HUES64 (cell line): ENCODE measurements around the gene ORC3. TPM values are rescaled to one million over a fixed set of nuclear protein-coding genes. Genes with fewer than 3 reads are reported as not detected.

Source experiments
- H3K27ac ChIP-seq: 2 replicates; pipeline ENCODE4 v1.7.0; 2013; ENCODE audit warnings: low read depth, low read length, inconsistent platforms
- H3K27me3 ChIP-seq: 2 replicates; pipeline ENCODE4 v1.6.1; 2013; ENCODE audit warnings: mild to moderate bottlenecking, low read length; ENCODE audit not compliant: insufficient read depth
- H3K36me3 ChIP-seq: 2 replicates; pipeline ENCODE4 v1.6.1; 2013; ENCODE audit warnings: mild to moderate bottlenecking, low read length; ENCODE audit not compliant: insufficient read depth
- H3K4me1 ChIP-seq: 2 replicates; pipeline ENCODE4 v1.6.1; 2013; ENCODE audit warnings: mild to moderate bottlenecking, low read length, moderate library complexity; ENCODE audit not compliant: insufficient read depth
- H3K4me3 ChIP-seq: 2 replicates; pipeline ENCODE4 v1.5.1; 2013; ENCODE audit warnings: mild to moderate bottlenecking, low read length, moderate library complexity
- H3K9ac ChIP-seq: 2 replicates; pipeline ENCODE4 v1.6.1; 2013; ENCODE audit warnings: mild to moderate bottlenecking, low read depth, low read length
- H3K9me3 ChIP-seq: 2 replicates; pipeline ENCODE4 v1.6.1; 2013; ENCODE audit warnings: low read depth, low read length; ENCODE audit not compliant: insufficient read depth
- WGBS: fragments of 150-250, 120-280 bp; methylation state at CpG from one replicate; pipeline ENCODE4 v1.1.7; 2013; ENCODE audit warnings: missing lambda C conversion rate; 5-methylcytosine and 5-hydroxymethylcytosine counted together
- polyA plus RNA-seq, 2 experiments: library from polyadenylated mRNA; stranded (reverse); fragments of 50-300 nt; gene quantifications; one replicate each; pipeline ENCODE4 v1.2.3, GENCODE V29; 2013

The ORC3 gene
- polyA plus RNA-seq (2013, experiment 1 of 2) = 56.6 TPM
- 59.2 TPM for polyA plus RNA-seq (2013, experiment 2 of 2)

- WGBS = under 1% methylated on average over 48 of the region's 49 CpGs
- Histone ChIP-seq H3K27ac (peak within 1 kb of the TSS; percentile 78), H3K4me1 (peaks cover 5% of the 10 kb centered on the region; the same call in 1 of the 2 replicates), H3K4me3 (peak within 1 kb of the TSS; percentile 80), H3K9ac (peak within 1 kb of the TSS; percentile 93), H3K27me3 (no peaks in the 10 kb centered on the region), H3K9me3 (no peaks in the 10 kb centered on the region), H3K36me3 (peaks cover 32% of the 10 kb centered on the region)
Observed at GRCh38 chr6:87589693-87590416, at the start of gene ORC3, which contains the start of gene RARS2. ORC3 (plus strand) TSS chr6:87590135; CDS start chr6:87590169, 34 bp downstream. RARS2 (minus strand) TSS chr6:87589987; CDS start chr6:87589957, 30 bp downstream.

- Histone ChIP-seq H3K9me3 (peaks cover 23% of the 10 kb centered on the region), H3K27me3 (no peaks in the 10 kb centered on the region), H3K9ac (no peak overlapping the region), H3K4me3 (no peak overlapping the region), H3K36me3 (peaks cover 82% of the 10 kb centered on the region), H3K27ac (no peak overlapping the region), H3K4me1 (no peaks in the 10 kb centered on the region)
- WGBS = over 99% methylated on average over 4 of the region's 4 CpGs
Observed at GRCh38 chr6:87540539-87540938, 49.4 kb upstream of the ORC3 start.

GRCh38 chr6:87541041-87541440 lies 48.9 kb upstream of the ORC3 start:
- Histone ChIP-seq H3K27ac (no peak overlapping the region), H3K27me3 (no peaks in the 10 kb centered on the region), H3K36me3 (peaks cover 87% of the 10 kb centered on the region), H3K9ac (no peak overlapping the region), H3K9me3 (peaks cover 23% of the 10 kb centered on the region), H3K4me3 (no peak overlapping the region), H3K4me1 (no peaks in the 10 kb centered on the region)
- 100% methylated on average over 1 of the region's 1 CpG for WGBS

GRCh38 chr6:87541744-87542143 lies 48.2 kb upstream of the ORC3 start:
- Histone ChIP-seq H3K4me1 (no peaks in the 10 kb centered on the region), H3K27ac (no peak overlapping the region), H3K27me3 (no peaks in the 10 kb centered on the region), H3K4me3 (no peak overlapping the region), H3K9ac (no peak overlapping the region), H3K9me3 (peaks cover 23% of the 10 kb centered on the region), H3K36me3 (peaks cover 93% of the 10 kb centered on the region)
- 94% methylated on average over 2 of the region's 2 CpGs for WGBS

DNA sequence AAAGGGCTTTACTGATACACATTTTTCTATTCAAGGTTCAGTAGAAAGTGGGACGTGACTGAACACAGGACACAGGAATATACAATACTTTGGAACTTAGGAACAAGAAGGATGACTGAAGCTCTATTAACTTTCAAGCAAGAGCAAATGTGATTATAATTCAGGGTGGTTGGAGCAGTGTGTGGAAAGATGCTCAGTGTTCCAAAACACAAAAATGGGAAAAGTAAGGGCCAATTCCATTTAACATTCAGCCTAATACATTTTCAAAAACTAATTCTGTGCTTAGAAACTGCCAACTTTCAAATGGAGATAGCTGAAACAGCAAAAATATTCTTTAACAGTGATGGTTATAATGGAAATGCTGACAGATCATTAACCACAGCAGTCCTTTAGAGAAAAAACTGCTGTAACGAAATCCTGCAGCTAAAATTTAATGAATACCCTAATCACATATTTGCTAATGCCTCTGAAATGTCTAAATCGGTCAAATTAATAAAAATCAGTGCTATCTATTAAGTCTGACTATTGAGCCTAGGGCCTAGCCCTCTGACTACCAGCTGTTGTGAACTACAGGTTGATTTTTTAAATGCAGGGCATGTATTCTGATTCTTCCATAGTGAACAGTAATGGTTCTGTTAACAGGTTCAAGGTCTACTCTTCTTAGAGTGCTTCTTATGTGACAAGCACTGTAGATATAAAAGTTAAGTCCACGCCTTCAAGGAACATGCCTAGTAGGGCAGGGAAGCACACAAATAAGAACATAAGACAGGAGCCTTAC lies 46.0 kb upstream of the ORC3 start:
- Histone ChIP-seq H3K9ac (no peak overlapping the region), H3K4me1 (no peaks in the 10 kb centered on the region), H3K27ac (no peak overlapping the region), H3K36me3 (peaks cover 97% of the 10 kb centered on the region), H3K27me3 (no peaks in the 10 kb centered on the region), H3K4me3 (no peak overlapping the region), H3K9me3 (peaks cover 23% of the 10 kb centered on the region)
- 92% methylated on average over 4 of the region's 4 CpGs for WGBS

DNA sequence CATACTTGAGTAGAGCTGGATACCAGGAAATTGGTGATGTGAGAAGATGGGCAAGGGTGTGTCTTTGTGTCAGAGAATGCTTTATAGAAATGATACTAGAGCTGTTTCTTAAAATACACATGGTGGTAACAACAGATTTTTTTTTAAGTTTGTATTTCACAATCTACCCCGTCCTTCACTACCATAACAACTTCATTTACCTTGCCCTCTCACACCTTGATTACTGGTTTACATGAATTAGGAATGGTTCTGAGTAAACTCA lies 45.5 kb upstream of the ORC3 start:
- Histone ChIP-seq H3K9me3 (peaks cover 18% of the 10 kb centered on the region), H3K27me3 (no peaks in the 10 kb centered on the region), H3K4me3 (no peak overlapping the region), H3K27ac (no peak overlapping the region), H3K4me1 (no peaks in the 10 kb centered on the region), H3K9ac (no peak overlapping the region), H3K36me3 (peaks cover 96% of the 10 kb centered on the region)
- no CpG with 5 or more reads among the region's 1 CpG for WGBS

- WGBS = 92% methylated on average over 2 of the region's 2 CpGs
- H3K36me3 ChIP-seq = peaks cover 87% of the 10 kb centered on the region
- no peak overlapping the region for H3K27ac ChIP-seq
- no peak overlapping the region for H3K4me3 ChIP-seq
- H3K9me3 ChIP-seq = no peaks in the 10 kb centered on the region
- H3K9ac ChIP-seq = no peak overlapping the region
- H3K4me1 ChIP-seq = no peaks in the 10 kb centered on the region
- no peaks in the 10 kb centered on the region for H3K27me3 ChIP-seq
Observed at GRCh38 chr6:87551799-87552198, 38.1 kb upstream of the ORC3 start.

DNA sequence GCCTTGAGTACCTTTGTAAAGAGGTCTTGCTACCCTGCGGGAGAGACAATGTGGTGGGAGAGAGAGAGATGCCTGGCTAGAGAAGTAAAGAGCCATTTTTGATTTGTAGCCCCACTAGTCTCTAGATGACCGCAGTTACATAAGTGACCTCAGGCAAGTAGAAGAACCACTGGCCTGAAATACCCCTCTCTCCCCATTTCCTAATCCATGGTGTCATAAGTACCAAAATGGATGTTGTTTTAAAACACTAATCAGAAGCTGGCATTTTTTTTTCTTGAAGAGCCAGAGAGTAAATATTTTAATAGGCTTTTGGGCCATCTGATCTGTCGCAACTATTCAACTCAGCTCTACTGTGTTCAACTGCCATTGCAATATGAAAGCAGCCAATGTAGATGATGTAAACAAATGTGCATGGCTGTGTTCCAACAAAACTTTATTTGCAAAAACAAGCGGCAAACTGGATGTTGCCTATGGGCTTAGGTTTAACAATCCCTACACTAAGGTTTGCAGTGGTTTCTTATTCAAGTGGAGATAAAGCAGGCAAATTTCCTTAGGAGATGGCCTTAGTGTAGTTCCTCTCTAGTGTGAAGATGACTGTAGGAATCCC lies 36.7 kb upstream of the ORC3 start:
- 92% methylated on average over 4 of the region's 4 CpGs for WGBS
- Histone ChIP-seq H3K9me3 (no peaks in the 10 kb centered on the region), H3K27ac (no peak overlapping the region), H3K36me3 (peaks cover 82% of the 10 kb centered on the region), H3K27me3 (no peaks in the 10 kb centered on the region), H3K4me3 (no peak overlapping the region), H3K4me1 (no peaks in the 10 kb centered on the region), H3K9ac (no peak overlapping the region)

GRCh38 chr6:87555506-87555905 lies 34.4 kb upstream of the ORC3 start:
- Histone ChIP-seq H3K4me1 (no peaks in the 10 kb centered on the region), H3K4me3 (no peak overlapping the region), H3K9me3 (no peaks in the 10 kb centered on the region), H3K36me3 (peaks cover 82% of the 10 kb centered on the region), H3K9ac (no peak overlapping the region), H3K27me3 (no peaks in the 10 kb centered on the region), H3K27ac (no peak overlapping the region)

DNA sequence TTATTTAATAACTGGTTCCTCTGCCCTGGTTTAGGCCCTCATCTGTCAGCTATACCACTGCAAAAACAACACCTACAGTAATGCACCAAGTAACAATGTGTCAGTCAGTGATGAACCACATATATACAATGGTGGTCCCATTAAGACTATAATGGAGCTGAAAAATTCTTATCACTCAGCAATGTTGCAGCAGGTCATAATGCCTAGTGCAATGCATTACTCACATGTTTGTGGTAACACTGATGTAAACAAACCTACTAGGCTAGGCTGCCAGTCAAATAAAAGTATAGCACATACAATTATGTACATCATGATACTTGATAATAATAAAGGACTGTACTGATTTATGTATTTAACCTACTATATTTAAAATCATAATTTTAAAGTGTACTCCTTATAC lies 31.5 kb upstream of the ORC3 start:
- Histone ChIP-seq H3K9me3 (no peaks in the 10 kb centered on the region), H3K4me3 (no peak overlapping the region), H3K4me1 (0 out of 2 replicates have a peak, but pooled peaks cover 2% of the 10 kb centered on the region), H3K27me3 (no peaks in the 10 kb centered on the region), H3K27ac (no peak overlapping the region), H3K9ac (no peak overlapping the region), H3K36me3 (peaks cover 85% of the 10 kb centered on the region)

GRCh38 chr6:87561017-87561416 lies 28.9 kb upstream of the ORC3 start:
- H3K9ac ChIP-seq = no peak overlapping the region
- no peaks in the 10 kb centered on the region for H3K27me3 ChIP-seq
- no peak overlapping the region for H3K27ac ChIP-seq
- peaks cover 79% of the 10 kb centered on the region for H3K36me3 ChIP-seq
- no CpG with 5 or more reads among the region's 1 CpG for WGBS
- no peak overlapping the region for H3K4me3 ChIP-seq
- H3K4me1 ChIP-seq = 0 out of 2 replicates have a peak, but pooled peaks cover 2% of the 10 kb centered on the region
- no peaks in the 10 kb centered on the region for H3K9me3 ChIP-seq
